Measurements from ENCODE around the gene ASTN1. TPM values are rescaled to one million over a fixed set of nuclear protein-coding genes. Genes with fewer than 3 reads are reported as not detected.

The ASTN1 gene
- total and polyA plus RNA-seq, 2 experiments from 2014 or later, result 1.1 TPM; not detected in 1

DNA sequence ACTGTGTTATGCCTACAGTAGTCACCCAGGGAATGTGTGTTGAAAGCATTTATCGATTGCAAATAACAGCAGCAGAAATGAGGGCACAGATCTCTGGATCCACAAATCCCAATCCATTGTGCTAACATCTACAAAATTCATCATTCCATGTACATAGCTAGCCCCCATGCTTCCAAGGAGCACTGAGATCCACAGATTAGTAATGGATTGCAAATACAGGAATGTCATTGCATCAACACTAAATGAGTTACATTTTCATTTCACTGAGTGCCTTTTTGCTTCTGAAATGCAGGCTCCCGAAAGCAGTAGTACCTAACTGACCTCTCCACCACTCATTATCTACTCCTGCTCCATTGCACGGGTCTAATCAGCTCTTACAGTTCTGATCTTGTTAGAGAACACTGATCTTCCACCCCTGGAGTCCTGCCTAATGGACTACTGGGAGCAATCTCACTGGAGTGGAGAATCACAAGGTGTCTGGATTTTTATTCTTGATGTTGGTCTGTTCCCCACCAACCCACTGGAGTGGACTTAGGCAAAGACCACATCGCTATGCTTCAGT is 30.5 kb downstream of the ASTN1 start:
- no peaks in the 10 kb centered on the region for H3K4me1 ChIP-seq (ENCODE audit: insufficient read depth)
- H3K27me3 ChIP-seq, result peaks cover 3% of the 10 kb centered on the region
- no peak overlapping the region for H2AFZ ChIP-seq
- no peaks in the 10 kb centered on the region for H3K79me2 ChIP-seq
- H3K4me3 ChIP-seq, result no peak overlapping the region
- H3K9me2 ChIP-seq (replicated peaks; ENCODE audit: insufficient read depth), result no peaks in the 10 kb centered on the region
- no peak for DNase-seq (ENCODE audit: low spot score)
- no peaks in the 10 kb centered on the region for H4K20me1 ChIP-seq (ENCODE audit: insufficient read depth, poor library complexity, severe bottlenecking)
- no peaks in the 10 kb centered on the region for H3K36me3 ChIP-seq (replicated peaks; ENCODE audit: insufficient read depth, low read depth)
- WGBS (ENCODE audit: low lambda C conversion rate, missing lambda C conversion rate), result 74% methylated on average over 4 of the region's 4 CpGs
- TF ChIP-seq EZH2phosphoT487 (IDR thresholded peaks at IDR 0.05; ENCODE audit: low read depth, severe bottlenecking, unreplicated experiment), result no peak
- TF ChIP-seq, protein P1, sequence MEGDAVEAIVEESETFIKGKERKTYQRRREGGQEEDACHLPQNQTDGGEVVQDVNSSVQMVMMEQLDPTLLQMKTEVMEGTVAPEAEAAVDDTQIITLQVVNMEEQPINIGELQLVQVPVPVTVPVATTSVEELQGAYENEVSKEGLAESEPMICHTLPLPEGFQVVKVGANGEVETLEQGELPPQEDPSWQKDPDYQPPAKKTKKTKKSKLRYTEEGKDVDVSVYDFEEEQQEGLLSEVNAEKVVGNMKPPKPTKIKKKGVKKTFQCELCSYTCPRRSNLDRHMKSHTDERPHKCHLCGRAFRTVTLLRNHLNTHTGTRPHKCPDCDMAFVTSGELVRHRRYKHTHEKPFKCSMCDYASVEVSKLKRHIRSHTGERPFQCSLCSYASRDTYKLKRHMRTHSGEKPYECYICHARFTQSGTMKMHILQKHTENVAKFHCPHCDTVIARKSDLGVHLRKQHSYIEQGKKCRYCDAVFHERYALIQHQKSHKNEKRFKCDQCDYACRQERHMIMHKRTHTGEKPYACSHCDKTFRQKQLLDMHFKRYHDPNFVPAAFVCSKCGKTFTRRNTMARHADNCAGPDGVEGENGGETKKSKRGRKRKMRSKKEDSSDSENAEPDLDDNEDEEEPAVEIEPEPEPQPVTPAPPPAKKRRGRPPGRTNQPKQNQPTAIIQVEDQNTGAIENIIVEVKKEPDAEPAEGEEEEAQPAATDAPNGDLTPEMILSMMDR (IDR thresholded peaks at IDR 0.05; ENCODE audit: poor library complexity), result no peak
- no peak for TF ChIP-seq EZH2 (IDR thresholded peaks at IDR 0.05; ENCODE audit: borderline replicate concordance)
- H3K27ac ChIP-seq, result no peak overlapping the region
- H3K4me2 ChIP-seq, result no peak overlapping the region
- H3K9me3 ChIP-seq (ENCODE audit: low read depth), result no peaks in the 10 kb centered on the region

DNA sequence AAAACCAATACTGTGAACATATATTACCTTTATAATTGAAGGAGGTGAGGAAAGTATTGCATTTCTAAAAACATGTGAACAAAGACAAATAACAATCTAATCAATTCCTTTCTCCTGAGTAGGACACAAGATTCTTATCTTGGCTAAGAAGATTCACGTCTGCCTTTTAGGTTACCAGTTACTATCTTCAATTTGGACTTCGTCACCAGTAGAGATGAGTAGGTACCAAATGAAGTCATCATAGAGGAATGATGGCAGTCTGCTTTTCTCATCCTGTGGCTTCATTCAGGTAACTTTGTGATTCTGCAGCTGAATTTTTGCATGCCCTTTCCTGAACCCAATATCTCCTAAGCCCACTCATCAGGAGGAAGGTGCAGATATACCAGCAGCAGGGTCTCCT is 32.4 kb downstream of the ASTN1 start:
- no peak overlapping the region for H3K4me2 ChIP-seq
- H3K9me2 ChIP-seq (replicated peaks; ENCODE audit: insufficient read depth), result no peaks in the 10 kb centered on the region
- no peaks in the 10 kb centered on the region for H3K4me1 ChIP-seq (ENCODE audit: insufficient read depth)
- no peak overlapping the region for H2AFZ ChIP-seq
- H3K27ac ChIP-seq, result no peak overlapping the region
- WGBS (ENCODE audit: low lambda C conversion rate, missing lambda C conversion rate), result 71% methylated on average over 2 of the region's 2 CpGs
- no peaks in the 10 kb centered on the region for H3K36me3 ChIP-seq (replicated peaks; ENCODE audit: insufficient read depth, low read depth)
- no peak for DNase-seq (ENCODE audit: low spot score)
- no peak overlapping the region for H3K4me3 ChIP-seq
- H3K9me3 ChIP-seq (ENCODE audit: low read depth), result no peaks in the 10 kb centered on the region
- H4K20me1 ChIP-seq (ENCODE audit: insufficient read depth, poor library complexity, severe bottlenecking), result no peaks in the 10 kb centered on the region
- H3K27me3 ChIP-seq, result peaks cover 3% of the 10 kb centered on the region
- no peaks in the 10 kb centered on the region for H3K79me2 ChIP-seq
- no peak for TF ChIP-seq EZH2 (IDR thresholded peaks at IDR 0.05; ENCODE audit: borderline replicate concordance)
- TF ChIP-seq, protein P1 (IDR thresholded peaks at IDR 0.05; ENCODE audit: poor library complexity), result no peak
- no peak for TF ChIP-seq EZH2phosphoT487 (IDR thresholded peaks at IDR 0.05; ENCODE audit: low read depth, severe bottlenecking, unreplicated experiment)

DNA sequence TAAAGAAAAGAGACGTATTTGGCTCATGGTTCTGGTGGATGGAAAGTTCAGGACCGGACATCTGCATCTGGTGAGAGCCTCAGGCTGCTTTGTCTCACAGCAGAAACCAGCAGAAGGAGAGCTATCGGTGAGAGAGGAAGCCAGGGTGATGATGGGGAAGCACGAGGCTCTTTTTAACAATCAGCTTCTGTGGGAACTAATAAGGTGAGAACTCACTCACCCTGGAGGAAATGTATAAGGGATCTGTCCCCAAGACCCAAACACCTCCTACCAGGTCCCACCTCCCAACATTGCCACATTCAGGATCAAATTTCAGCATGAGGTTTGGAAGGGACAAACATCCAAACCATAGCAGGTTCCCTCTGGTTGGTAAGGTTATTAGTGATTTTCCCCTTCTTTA is 32.8 kb downstream of the ASTN1 start:
- no peak for TF ChIP-seq EZH2phosphoT487 (IDR thresholded peaks at IDR 0.05; ENCODE audit: low read depth, severe bottlenecking, unreplicated experiment)
- TF ChIP-seq, protein P1 (IDR thresholded peaks at IDR 0.05; ENCODE audit: poor library complexity), result no peak
- TF ChIP-seq EZH2 (IDR thresholded peaks at IDR 0.05; ENCODE audit: borderline replicate concordance), result no peak
- Histone ChIP-seq H3K79me2 (no peaks in the 10 kb centered on the region), H3K9me3 (ENCODE audit: low read depth) (no peaks in the 10 kb centered on the region), H4K20me1 (ENCODE audit: insufficient read depth, poor library complexity, severe bottlenecking) (no peaks in the 10 kb centered on the region), H3K9me2 (replicated peaks; ENCODE audit: insufficient read depth) (no peaks in the 10 kb centered on the region), H2AFZ (no peak overlapping the region), H3K4me3 (no peak overlapping the region), H3K27ac (no peak overlapping the region), H3K27me3 (peaks cover 3% of the 10 kb centered on the region), H3K4me1 (ENCODE audit: insufficient read depth) (no peaks in the 10 kb centered on the region), H3K36me3 (replicated peaks; ENCODE audit: insufficient read depth, low read depth) (no peaks in the 10 kb centered on the region), H3K4me2 (no peak overlapping the region)
- no peak for DNase-seq (ENCODE audit: low spot score)
- 70% methylated on average over 4 of the region's 4 CpGs for WGBS (ENCODE audit: low lambda C conversion rate, missing lambda C conversion rate)
